Measurements from ENCODE around the gene SLC35B3.

DNA sequence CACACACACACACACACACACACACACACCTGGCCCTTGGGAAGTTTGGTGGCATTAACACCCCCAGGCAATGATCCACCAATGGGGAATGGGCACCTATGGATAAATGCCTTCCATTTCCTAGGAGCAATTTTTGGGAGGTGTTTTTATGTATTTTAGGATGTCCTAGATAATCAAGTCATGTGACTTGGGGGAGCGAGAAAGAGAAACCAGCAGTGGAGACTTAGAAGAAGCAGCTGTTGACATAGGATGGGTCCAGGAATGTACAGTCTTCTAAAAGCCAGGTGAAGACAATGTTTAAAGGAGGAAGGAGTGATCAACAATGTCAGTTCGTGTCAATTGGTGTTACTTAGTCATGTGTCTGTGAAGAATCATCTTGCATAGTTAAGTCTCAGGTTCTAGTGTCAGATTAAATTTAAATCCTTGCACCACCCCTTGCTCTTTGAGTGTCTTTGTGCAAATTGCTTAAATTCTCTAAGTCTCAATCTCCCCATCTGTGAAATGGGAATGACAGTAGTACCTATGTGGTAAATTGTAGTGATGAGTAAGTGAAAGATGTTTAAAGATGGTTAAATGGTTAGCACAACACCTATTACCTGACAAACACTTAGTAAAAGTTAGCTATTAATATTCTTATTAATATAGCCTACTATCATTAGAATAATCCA lies 4.4 kb upstream of the SLC35B3 start:
- TF ChIP-seq POLR2A (IDR thresholded peaks at IDR 0.05; ENCODE audit: low read depth, low read length) (no peak), POLR2AphosphoS5 (IDR thresholded peaks at IDR 0.05; ENCODE audit: low read depth, low read length) (no peak), TAF1 (IDR thresholded peaks at IDR 0.05; ENCODE audit: low read depth, low read length) (no peak), SPI1 (IDR thresholded peaks at IDR 0.05; ENCODE audit: low read depth, low read length) (no peak), POU2F2 (IDR thresholded peaks at IDR 0.05; ENCODE audit: low read depth, low read length) (no peak)
